SU-DHL-6 (cell line): ENCODE results near the gene ZNF837.

Source experiments
- H2AFZ ChIP-seq: fragments of 200-600 bp; sonication (generic); 2 replicates; pipeline ENCODE4 v1.6.1; 2014; ENCODE audit warnings: low read depth, mild to moderate bottlenecking, moderate library complexity, mixed read lengths, antibody characterized with exemption, low read length; ENCODE audit not compliant: severe bottlenecking
- H3F3A ChIP-seq: fragments of 200-600 bp; shearing (Covaris generic); 2 replicates; pipeline ENCODE4 v1.6.0; 2016; ENCODE audit warnings: antibody characterized with exemption, mild to moderate bottlenecking; ENCODE audit not compliant: insufficient read depth
- H3K27ac ChIP-seq: fragments of 200-600 bp; sonication (generic); 2 replicates; pipeline ENCODE4 v1.5.1; 2016; ENCODE audit warnings: low read depth, mild to moderate bottlenecking, low read length, moderate library complexity, mixed read lengths
- H3K27me3 ChIP-seq: fragments of 200-600 bp; sonication (generic), shearing (Covaris generic); 2 replicates; pipeline ENCODE4 v1.6.0; 2014; ENCODE audit warnings: mild to moderate bottlenecking, low read length
- H3K36me3 ChIP-seq: fragments of 200-600 bp; sonication (generic); 2 replicates; pipeline ENCODE4 v1.6.1; 2014; ENCODE audit warnings: mild to moderate bottlenecking, low read length, mixed read lengths
- H3K4me2 ChIP-seq: fragments of 300-600, 200-600 bp; shearing (Covaris generic), sonication (generic); 2 replicates; pipeline ENCODE4 v1.6.0; 2014; ENCODE audit warnings: low read length, low read depth, mild to moderate bottlenecking; ENCODE audit not compliant: poor library complexity, severe bottlenecking
- H3K4me3 ChIP-seq: fragments of 200-600 bp; sonication (generic); 2 replicates; pipeline ENCODE4 v1.5.1; 2014; ENCODE audit warnings: antibody characterized with exemption, low read length, mild to moderate bottlenecking, mixed read lengths; ENCODE audit not compliant: insufficient read depth, poor library complexity, severe bottlenecking
- H3K79me2 ChIP-seq: fragments of 200-600 bp; sonication (generic); 2 replicates; pipeline ENCODE4 v1.6.1; 2014; ENCODE audit warnings: mild to moderate bottlenecking, low read length, moderate library complexity; ENCODE audit not compliant: insufficient read depth
- H3K9ac ChIP-seq: fragments of 200-600 bp; sonication (generic); 2 replicates; pipeline ENCODE4 v1.7.0; 2014; ENCODE audit warnings: mild to moderate bottlenecking, low read length
- H3K9me2 ChIP-seq: fragments of 200-600 bp; sonication (generic); replicated peaks from 2 replicates; pipeline ENCODE4 v1.6.1; 2014; ENCODE audit warnings: low read length; ENCODE audit not compliant: insufficient read depth
- H3K9me3 ChIP-seq: fragments of 200-600 bp; sonication (generic); 2 replicates; pipeline ENCODE4 v1.6.1; 2014; ENCODE audit warnings: low read length, mixed read lengths; ENCODE audit not compliant: insufficient read depth
- H4K20me1 ChIP-seq: fragments of 200-600 bp; sonication (generic); 2 replicates; pipeline ENCODE4 v1.6.1; 2014; ENCODE audit warnings: low read depth, mild to moderate bottlenecking, antibody characterized with exemption, low read length, moderate library complexity, mixed read lengths
- CTCF ChIP-seq: fragments of 200-600 bp; sonication (generic); IDR thresholded peaks from one replicate; pipeline ENCODE4 v1.5.1; 2017; ENCODE audit warnings: antibody characterized with exemption, mild to moderate bottlenecking, low read length, moderate library complexity; ENCODE audit not compliant: insufficient read depth, poor library complexity, severe bottlenecking
- EZH2phosphoT487 ChIP-seq: fragments of 200-600 bp; sonication (generic), shearing (Covaris generic); conservative IDR thresholded peaks from 2 replicates; pipeline ENCODE4 v1.6.1; 2018; ENCODE audit warnings: mild to moderate bottlenecking, antibody characterized with exemption, low read length, moderate library complexity, mixed read lengths

ZNF837 gene

GRCh38 chr19:58364146-58364545 lies 16.7 kb downstream of the ZNF837 start:
- H4K20me1 ChIP-seq, result no peaks in the 10 kb centered on the region
- no peak overlapping the region for H2AFZ ChIP-seq
- no peaks in the 10 kb centered on the region for H3K9me2 ChIP-seq
- 0 out of 2 replicates have a peak, but pooled peaks cover 8% of the 10 kb centered on the region for H3F3A ChIP-seq
- H3K27ac ChIP-seq, result no peak overlapping the region
- no peaks in the 10 kb centered on the region for H3K36me3 ChIP-seq
- H3K9me3 ChIP-seq, result no peaks in the 10 kb centered on the region
- no peak overlapping the region for H3K4me3 ChIP-seq
- TF ChIP-seq EZH2phosphoT487, result no peak
- H3K9ac ChIP-seq, result no peak overlapping the region
- no peaks in the 10 kb centered on the region for H3K79me2 ChIP-seq
- H3K27me3 ChIP-seq, result no peaks in the 10 kb centered on the region
- H3K4me2 ChIP-seq, result no peak overlapping the region

GRCh38 chr19:58362272-58362994 lies 18.4 kb downstream of the ZNF837 start, which contains the start of gene ZNF497:
TSS of gene ZNF497 (minus strand) at chr19:58362751. CDS start at chr19:58357635, 5,116 bp downstream.
- Histone ChIP-seq H4K20me1 (no peaks in the 10 kb centered on the region), H3K9me2 (no peaks in the 10 kb centered on the region), H3K4me2 (peak within 1 kb of the TSS; percentile 75), H3K27me3 (no peaks in the 10 kb centered on the region), H2AFZ (peak within 1 kb of the TSS; percentile 52), H3F3A (0 out of 2 replicates have a peak, but pooled peaks cover 8% of the 10 kb centered on the region), H3K9me3 (no peaks in the 10 kb centered on the region), H3K79me2 (no peaks in the 10 kb centered on the region), H3K27ac (peak within 1 kb of the TSS; percentile 50), H3K4me3 (peak within 1 kb of the TSS; percentile 69), H3K36me3 (no peaks in the 10 kb centered on the region), H3K9ac (peak within 1 kb of the TSS; percentile 80)
- no peak for TF ChIP-seq CTCF
- no peak for TF ChIP-seq EZH2phosphoT487

- TF ChIP-seq EZH2phosphoT487, result no peak
- no peak for TF ChIP-seq CTCF
- H3K27me3 ChIP-seq, result no peaks in the 10 kb centered on the region
- peak overlapping the region; percentile 52 for H2AFZ ChIP-seq
- no peaks in the 10 kb centered on the region for H3K36me3 ChIP-seq
- no peaks in the 10 kb centered on the region for H4K20me1 ChIP-seq
- H3K9me2 ChIP-seq, result no peaks in the 10 kb centered on the region
- no peaks in the 10 kb centered on the region for H3K79me2 ChIP-seq
- H3K4me2 ChIP-seq, result peak overlapping the region; percentile 75
- no peaks in the 10 kb centered on the region for H3K9me3 ChIP-seq
- peak overlapping the region; percentile 69 for H3K4me3 ChIP-seq
- H3F3A ChIP-seq, result 0 out of 2 replicates have a peak, but pooled peaks cover 8% of the 10 kb centered on the region
- peak overlapping the region; percentile 50 for H3K27ac ChIP-seq
- peak overlapping the region; percentile 80 for H3K9ac ChIP-seq
Observed at GRCh38 chr19:58361900-58362271, 18.9 kb downstream of the ZNF837 start.
